Peyer's patch (tissue), 4 donors: ENCODE measurements around the gene DMWD.

ENCODE experiments used
- CTCF ChIP-seq, 6 experiments: fragments of 450-650 bp in 4 of 6; fragments of 200-600 bp in 2 of 6; sonication (generic) in 1 of 6; IDR thresholded peaks; one replicate each; pipeline ENCODE4 v1.5.1; 2017 to 2019; ENCODE audit warnings: antibody characterized with exemption in 6 of 6, mild to moderate bottlenecking in 3 of 6, moderate library complexity in 1 of 6
- POLR2A ChIP-seq, 2 donors: fragments of 450-650 bp; IDR thresholded peaks; one replicate each; pipeline ENCODE4 v1.5.1; 2017; ENCODE audit warnings: antibody characterized with exemption in 2 of 2, mild to moderate bottlenecking in 2 of 2, moderate library complexity in 2 of 2

GRCh38 chr19:45782820-45783785, 9.5 kb downstream of the DMWD start:
- TF ChIP-seq CTCF (IDR thresholded peaks at IDR 0.05) (no peak), POLR2A (IDR thresholded peaks at IDR 0.05) (no peak)
